ENCODE data around the gene ZNF385D. TPM values are rescaled to one million over a fixed set of nuclear protein-coding genes. Genes with fewer than 3 reads are reported as not detected.

Gene ZNF385D
- total RNA-seq, 4 donors from 2014 or later: 0.49 to 2.2 (median 1.5) TPM

GRCh38 chr3:21645121-21645897, 105.7 kb downstream of the ZNF385D start:
- H3K4me1 ChIP-seq: peaks cover 0 to 5% of the 10 kb centered on the region in 2 donors
- no peak overlapping the region for H3K4me3 ChIP-seq (replicated peaks in 1 of 3)
- peak; percentile 20 to 55 for DNase-seq
- WGBS, 2 donors: 47 to 61% methylated on average over 4 of the region's 4 CpGs
- intact Hi-C loops (cut with DNase I): no loop called here
- H3K27me3 ChIP-seq: no peaks in the 10 kb centered on the region
- H3K27ac ChIP-seq: peak overlapping the region in 1 of 3 donors; percentile 1
- H3K9me3 ChIP-seq: no peaks in the 10 kb centered on the region
- no peaks in the 10 kb centered on the region for H3K36me3 ChIP-seq
- TF ChIP-seq CTCF (IDR thresholded peaks at IDR 0.05) (no peak), POLR2A (IDR thresholded peaks at IDR 0.05) (no peak)

GRCh38 chr3:21644268-21644667, 106.7 kb downstream of the ZNF385D start:
- H3K4me3 ChIP-seq (replicated peaks in 1 of 3): no peak overlapping the region
- no peaks in the 10 kb centered on the region for H3K27me3 ChIP-seq
- no peak for TF ChIP-seq CTCF (IDR thresholded peaks at IDR 0.05)
- no peak for TF ChIP-seq POLR2A (IDR thresholded peaks at IDR 0.05)
- peaks cover 0 to 5% of the 10 kb centered on the region in 2 donors for H3K4me1 ChIP-seq
- WGBS, 2 donors: 71 to 100% methylated on average over 2 of the region's 2 CpGs
- H3K36me3 ChIP-seq: no peaks in the 10 kb centered on the region
- no peak for DNase-seq
- intact Hi-C loops (cut with DNase I): no loop called here
- H3K9me3 ChIP-seq: peaks cover 4% of the 10 kb centered on the region
- no peak overlapping the region for H3K27ac ChIP-seq

- Histone ChIP-seq H3K36me3 (no peaks in the 10 kb centered on the region), H3K27me3 (no peaks in the 10 kb centered on the region), H3K4me1 (peaks cover 0 to 5% of the 10 kb centered on the region in 2 donors), H3K4me3 (replicated peaks in 1 of 3) (no peak overlapping the region), H3K9me3 (peaks cover 4% of the 10 kb centered on the region), H3K27ac (no peak overlapping the region)
- TF ChIP-seq POLR2A (IDR thresholded peaks at IDR 0.05): no peak
- TF ChIP-seq CTCF (IDR thresholded peaks at IDR 0.05): no peak
- no peak for DNase-seq
- intact Hi-C loops (cut with DNase I): no loop called here
- 45 to 98% methylated on average over 2 of the region's 2 CpGs for WGBS, 2 donors
These were observed 107.3 kb downstream of the ZNF385D start for GRCh38 chr3:21643752-21644151.

- peaks cover 4% of the 10 kb centered on the region for H3K9me3 ChIP-seq
- TF ChIP-seq CTCF (IDR thresholded peaks at IDR 0.05) (no peak), POLR2A (IDR thresholded peaks at IDR 0.05) (no peak)
- intact Hi-C loops (cut with DNase I): no loop called here
These were observed 108.6 kb downstream of the ZNF385D start for GRCh38 chr3:21642433-21642832.

GRCh38 chr3:21641959-21642358, 109.1 kb downstream of the ZNF385D start:
- Histone ChIP-seq H3K36me3 (no peaks in the 10 kb centered on the region), H3K9me3 (peaks cover 4% of the 10 kb centered on the region), H3K27me3 (no peaks in the 10 kb centered on the region), H3K4me1 (peaks cover 0 to 5% of the 10 kb centered on the region in 2 donors), H3K27ac (no peak overlapping the region), H3K4me3 (replicated peaks in 1 of 3) (no peak overlapping the region)
- intact Hi-C loops (cut with DNase I): no loop called here
- DNase-seq: no peak
- WGBS, 2 donors: 82 to 87% methylated on average over 4 of the region's 4 CpGs
- TF ChIP-seq CTCF (IDR thresholded peaks at IDR 0.05): no peak
- TF ChIP-seq POLR2A (IDR thresholded peaks at IDR 0.05): no peak

More at GRCh38 chr3:21642433-21642832, 108.6 kb downstream of the ZNF385D start:
- Histone ChIP-seq H3K4me1 (peaks cover 0 to 5% of the 10 kb centered on the region in 2 donors), H3K4me3 (replicated peaks in 1 of 3) (no peak overlapping the region), H3K27ac (no peak overlapping the region), H3K27me3 (no peaks in the 10 kb centered on the region), H3K36me3 (no peaks in the 10 kb centered on the region)
- 91% methylated on average over 3 of the region's 3 CpGs for WGBS, 2 donors
- no peak for DNase-seq

Data from thyroid gland (tissue), 4 donors.